KBM-7 (cell line): ENCODE data around the gene OIT3.

Experiments used
- DNase-seq: peaks from one replicate; pipeline ENCODE4 v3.0.0-alpha.2; 2015
- in situ Hi-C: fragments of 300-500 bp; cut with MboI; formaldehyde crosslinking; loops from 2 replicates; pipeline ENCODE4 v1.14.3; 2020; ENCODE audit warnings: low sequenced_read_pairs, low pct_unique_long_range_greater_than_20kb, mixed read lengths

Gene OIT3

GRCh38 chr10:72935361-72935760 lies 41.8 kb downstream of the OIT3 start:
- in situ Hi-C loops, result no loop called here
- DNase-seq, result no peak

- no peak for DNase-seq
- in situ Hi-C loops, result no loop called here
Measured at GRCh38 chr10:72943498-72944234, 50.1 kb downstream of the OIT3 start.

GRCh38 chr10:72946963-72947362 lies 53.4 kb downstream of the OIT3 start:
- in situ Hi-C loops, result no loop called here
- DNase-seq, result no peak

GRCh38 chr10:72948762-72949161 lies 55.2 kb downstream of the OIT3 start:
- DNase-seq, result no peak
- in situ Hi-C loops, result no loop called here

GRCh38 chr10:72951760-72952159 lies 58.2 kb downstream of the OIT3 start:
- in situ Hi-C loops, result no loop called here

GRCh38 chr10:72952189-72952588 lies 58.6 kb downstream of the OIT3 start:
- in situ Hi-C loops, result no loop called here

More at GRCh38 chr10:72951760-72952159, 58.2 kb downstream of the OIT3 start:
- no peak for DNase-seq

GRCh38 chr10:72952642-72953158 lies 59.2 kb downstream of the OIT3 start:
- DNase-seq, result no peak
- in situ Hi-C loops, result no loop called here

More at GRCh38 chr10:72952189-72952588, 58.6 kb downstream of the OIT3 start:
- DNase-seq, result no peak

- in situ Hi-C loops, result no loop called here
- DNase-seq, result no peak
Measured at GRCh38 chr10:72953687-72954086, 60.1 kb downstream of the OIT3 start.

- in situ Hi-C loops, result no loop called here
- no peak for DNase-seq
Measured at GRCh38 chr10:72954230-72954595, 60.7 kb downstream of the OIT3 start.

GRCh38 chr10:72954596-72955554 lies 61.3 kb downstream of the OIT3 start, which contains the start of gene PLA2G12B:
Gene PLA2G12B (minus strand): TSS chr10:72954806. CDS start chr10:72954685, 121 bp downstream.
- in situ Hi-C loops, result no loop called here
- no peak for DNase-seq

- in situ Hi-C loops, result no loop called here
- no peak for DNase-seq
Measured at GRCh38 chr10:72956001-72956400, 62.5 kb downstream of the OIT3 start.

- in situ Hi-C loops, result no loop called here
Measured at GRCh38 chr10:72976886-72977285, 83.3 kb downstream of the OIT3 start.

GRCh38 chr10:72979709-72980108 lies 86.2 kb downstream of the OIT3 start:
- in situ Hi-C loops, result no loop called here
- DNase-seq, result no peak

More at GRCh38 chr10:72976886-72977285, 83.3 kb downstream of the OIT3 start:
- no peak for DNase-seq

GRCh38 chr10:72980348-72980747 lies 86.8 kb downstream of the OIT3 start:
- in situ Hi-C loops, result no loop called here

GRCh38 chr10:72981028-72981881 lies 87.7 kb downstream of the OIT3 start:
- DNase-seq, result no peak
- in situ Hi-C loops, result no loop called here

More at GRCh38 chr10:72980348-72980747, 86.8 kb downstream of the OIT3 start:
- DNase-seq, result no peak

GRCh38 chr10:72981882-72982529 lies 88.5 kb downstream of the OIT3 start:
- DNase-seq, result no peak
- in situ Hi-C loops, result no loop called here
